Measurements from ENCODE around the gene TM9SF2.

TM9SF2 gene

DNA sequence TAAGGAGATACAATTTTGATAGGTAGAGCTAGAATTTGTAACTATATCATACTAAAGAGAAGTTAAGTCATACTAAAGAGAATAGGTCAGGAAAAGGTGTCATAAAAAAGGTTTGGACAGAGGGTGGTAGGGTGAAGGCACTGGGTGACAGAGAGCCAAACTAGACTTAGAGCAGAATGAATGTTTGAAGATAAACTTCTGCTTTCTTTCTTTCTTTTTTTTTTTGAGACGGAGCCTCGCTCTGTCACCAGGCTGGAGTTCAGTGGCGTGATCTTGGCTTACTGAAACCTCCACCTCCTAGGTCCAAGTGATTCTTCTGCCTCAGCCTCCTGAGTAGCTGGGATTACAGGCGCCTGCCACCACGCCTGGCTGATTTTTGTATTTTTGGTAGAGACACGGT is 44.1 kb downstream of the TM9SF2 start:
- Histone ChIP-seq H3K36me3 (ENCODE audit: control insufficient read depth in 4 of 4, insufficient read depth in 4 of 4, low read length in 3 of 4) (peaks cover 23 to 92% (median 63%) of the 10 kb centered on the region in 4 experiments), H3K9me3 (ENCODE audit: control extremely low read depth in 1 of 5, control insufficient read depth in 4 of 5, insufficient read depth in 2 of 5, low read depth in 1 of 5, low read length in 4 of 5) (no peaks in the 10 kb centered on the region), H3K4me3 (ENCODE audit: control insufficient read depth in 1 of 7, extremely low read depth in 1 of 7, insufficient read depth in 4 of 7, low read depth in 2 of 7, low read length in 6 of 7) (no peak overlapping the region), H3K4me1 (ENCODE audit: control extremely low read depth in 1 of 4, control insufficient read depth in 4 of 4, insufficient read depth in 4 of 4, low read length in 3 of 4) (peaks cover 0 to 3% (median 0%) of the 10 kb centered on the region in 4 experiments), H3K27me3 (replicated peaks in 2 of 5; ENCODE audit: control insufficient read depth in 4 of 5, insufficient read depth in 5 of 5, low read length in 4 of 5) (no peaks in the 10 kb centered on the region), H3K27ac (ENCODE audit: insufficient read depth in 1 of 2, low read depth in 1 of 2, low read length in 2 of 2, poor library complexity in 1 of 2, severe bottlenecking in 2 of 2) (no peak overlapping the region)
- POLR2A ChIA-PET = interaction anchor here (0.6 kb wide), 1 partner anchor 1213 kb away, joined by 4 read pairs; no protein-coding TSS in a partner anchor
- no peak for DNase-seq
- CTCF ChIA-PET = interaction anchor here (1.0 to 2.6 kb wide), 4 partner anchors 11 to 36 kb away, joined by 3 to 9 read pairs (median 4); no protein-coding TSS in a partner anchor
- WGBS (ENCODE audit: insufficient coverage) = 97% methylated on average over 4 of the region's 6 CpGs

DNA sequence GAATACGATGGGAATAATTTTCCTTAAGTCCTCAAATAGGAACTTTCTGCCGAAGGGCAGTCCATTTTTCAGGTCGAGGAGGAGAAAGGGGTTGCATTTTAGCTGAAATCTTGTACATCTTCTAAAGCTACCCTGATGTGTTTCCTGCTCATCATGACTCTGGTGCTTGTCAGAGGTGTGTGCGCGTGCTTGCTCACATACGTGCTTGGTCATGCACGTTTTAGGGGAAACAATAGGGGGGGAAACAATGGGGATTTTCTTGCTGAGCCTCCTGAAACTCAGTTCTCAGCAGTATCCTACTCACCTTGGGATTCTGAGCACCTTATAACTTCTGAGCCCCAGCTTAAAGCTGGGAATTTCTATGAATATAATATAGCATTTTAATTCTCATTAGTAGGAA is 44.7 kb downstream of the TM9SF2 start:
- CTCF ChIA-PET = interaction anchor here (1.0 to 2.6 kb wide), 4 partner anchors 11 to 36 kb away, joined by 3 to 9 read pairs (median 4); no protein-coding TSS in a partner anchor
- H3K36me3 ChIP-seq (ENCODE audit: control insufficient read depth in 4 of 4, insufficient read depth in 4 of 4, low read length in 3 of 4) = peaks cover 25 to 91% (median 61%) of the 10 kb centered on the region in 4 experiments
- peaks cover 0 to 3% (median 0%) of the 10 kb centered on the region in 4 experiments for H3K4me1 ChIP-seq (ENCODE audit: control extremely low read depth in 1 of 4, control insufficient read depth in 4 of 4, insufficient read depth in 4 of 4, low read length in 3 of 4)
- no peak overlapping the region for H3K4me3 ChIP-seq (ENCODE audit: control insufficient read depth in 1 of 7, extremely low read depth in 1 of 7, insufficient read depth in 4 of 7, low read depth in 2 of 7, low read length in 6 of 7)
- POLR2A ChIA-PET = no interaction called here
- DNase-seq = no peak
- no peaks in the 10 kb centered on the region for H3K9me3 ChIP-seq (ENCODE audit: control extremely low read depth in 1 of 5, control insufficient read depth in 4 of 5, insufficient read depth in 2 of 5, low read depth in 1 of 5, low read length in 4 of 5)
- WGBS (ENCODE audit: insufficient coverage) = 96% methylated on average over 5 of the region's 7 CpGs
- no peak overlapping the region for H3K27ac ChIP-seq (ENCODE audit: insufficient read depth in 1 of 2, low read depth in 1 of 2, low read length in 2 of 2, poor library complexity in 1 of 2, severe bottlenecking in 2 of 2)
- no peaks in the 10 kb centered on the region for H3K27me3 ChIP-seq (replicated peaks in 2 of 5; ENCODE audit: control insufficient read depth in 4 of 5, insufficient read depth in 5 of 5, low read length in 4 of 5)

DNA sequence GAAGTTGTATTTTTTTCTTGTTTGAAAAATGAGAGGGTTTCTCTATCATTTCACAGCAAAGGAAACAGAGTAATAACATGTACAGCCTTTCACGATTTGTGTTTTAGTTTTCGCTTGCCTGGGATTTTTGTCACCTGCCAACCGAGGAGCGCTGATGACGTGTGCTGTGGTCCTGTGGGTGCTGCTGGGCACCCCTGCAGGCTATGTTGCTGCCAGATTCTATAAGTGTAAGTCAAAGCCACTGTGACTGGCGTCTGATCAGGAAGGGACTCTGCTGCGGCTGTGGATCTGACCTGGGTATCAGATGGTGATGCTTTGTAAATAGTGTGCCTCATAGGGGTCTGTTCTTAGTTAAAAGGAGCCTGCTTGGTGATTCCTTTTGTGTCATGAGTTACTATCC is 45.6 kb downstream of the TM9SF2 start:
- POLR2A ChIA-PET = no interaction called here
- no peak overlapping the region for H3K4me3 ChIP-seq (ENCODE audit: control insufficient read depth in 1 of 7, extremely low read depth in 1 of 7, insufficient read depth in 4 of 7, low read depth in 2 of 7, low read length in 6 of 7)
- peaks cover 0 to 3% (median 0%) of the 10 kb centered on the region in 4 experiments for H3K4me1 ChIP-seq (ENCODE audit: control extremely low read depth in 1 of 4, control insufficient read depth in 4 of 4, insufficient read depth in 4 of 4, low read length in 3 of 4)
- CTCF ChIA-PET = interaction anchor here (0.8 to 2.6 kb wide), 4 partner anchors 12 to 33 kb away, joined by 3 to 9 read pairs (median 4); no protein-coding TSS in a partner anchor
- peaks cover 26 to 90% (median 65%) of the 10 kb centered on the region in 4 experiments for H3K36me3 ChIP-seq (ENCODE audit: control insufficient read depth in 4 of 4, insufficient read depth in 4 of 4, low read length in 3 of 4)
- WGBS (ENCODE audit: insufficient coverage) = 98% methylated on average over 7 of the region's 7 CpGs
- no peak overlapping the region for H3K27ac ChIP-seq (ENCODE audit: insufficient read depth in 1 of 2, low read depth in 1 of 2, low read length in 2 of 2, poor library complexity in 1 of 2, severe bottlenecking in 2 of 2)
- no peak for DNase-seq
- H3K27me3 ChIP-seq (replicated peaks in 2 of 5; ENCODE audit: control insufficient read depth in 4 of 5, insufficient read depth in 5 of 5, low read length in 4 of 5) = no peaks in the 10 kb centered on the region
- H3K9me3 ChIP-seq (ENCODE audit: control extremely low read depth in 1 of 5, control insufficient read depth in 4 of 5, insufficient read depth in 2 of 5, low read depth in 1 of 5, low read length in 4 of 5) = no peaks in the 10 kb centered on the region

- H3K27ac ChIP-seq (ENCODE audit: insufficient read depth in 1 of 2, low read depth in 1 of 2, low read length in 2 of 2, poor library complexity in 1 of 2, severe bottlenecking in 2 of 2) = no peak overlapping the region
- peaks cover 26 to 84% (median 62%) of the 10 kb centered on the region in 4 experiments for H3K36me3 ChIP-seq (ENCODE audit: control insufficient read depth in 4 of 4, insufficient read depth in 4 of 4, low read length in 3 of 4)
- H3K9me3 ChIP-seq (ENCODE audit: control extremely low read depth in 1 of 5, control insufficient read depth in 4 of 5, insufficient read depth in 2 of 5, low read depth in 1 of 5, low read length in 4 of 5) = no peaks in the 10 kb centered on the region
- H3K27me3 ChIP-seq (replicated peaks in 2 of 5; ENCODE audit: control insufficient read depth in 4 of 5, insufficient read depth in 5 of 5, low read length in 4 of 5) = no peaks in the 10 kb centered on the region
- POLR2A ChIA-PET = no interaction called here
- WGBS (ENCODE audit: insufficient coverage) = 44% methylated on average over 1 of the region's 4 CpGs
- no peak for DNase-seq
- H3K4me1 ChIP-seq (ENCODE audit: control extremely low read depth in 1 of 4, control insufficient read depth in 4 of 4, insufficient read depth in 4 of 4, low read length in 3 of 4) = peaks cover 0 to 3% (median 0%) of the 10 kb centered on the region in 4 experiments
- H3K4me3 ChIP-seq (ENCODE audit: control insufficient read depth in 1 of 7, extremely low read depth in 1 of 7, insufficient read depth in 4 of 7, low read depth in 2 of 7, low read length in 6 of 7) = no peak overlapping the region
- CTCF ChIA-PET = no interaction called here
Observed at GRCh38 chr13:99548448-99548847, 47.2 kb downstream of the TM9SF2 start.

DNA sequence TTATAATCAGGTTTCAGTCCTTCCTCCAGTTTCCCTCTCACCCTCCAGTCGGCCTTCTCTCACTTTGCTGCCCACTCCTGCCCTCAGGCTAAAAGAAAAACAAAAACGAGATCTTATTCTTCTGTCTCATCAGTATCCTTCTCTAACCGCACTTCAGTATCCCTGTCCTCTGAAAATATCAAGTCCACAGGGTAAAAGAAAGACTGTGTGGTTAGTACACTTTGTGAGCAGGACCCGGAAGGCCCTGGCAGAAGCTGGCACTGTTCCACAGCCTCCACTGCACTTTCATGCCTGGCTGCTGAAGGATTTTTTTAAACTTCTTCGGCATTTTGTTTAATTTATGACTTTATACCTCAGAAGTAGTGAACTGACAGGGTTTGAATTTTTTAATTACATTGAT is 51.8 kb downstream of the TM9SF2 start:
- POLR2A ChIA-PET = interaction anchor here (0.5 kb wide), 1 partner anchor 26 kb away, joined by 3 read pairs; no protein-coding TSS in a partner anchor
- no peak for DNase-seq
- 71% methylated on average over 2 of the region's 5 CpGs for WGBS (ENCODE audit: insufficient coverage)
- Histone ChIP-seq H3K4me3 (ENCODE audit: control insufficient read depth in 1 of 7, extremely low read depth in 1 of 7, insufficient read depth in 4 of 7, low read depth in 2 of 7, low read length in 6 of 7) (no peak overlapping the region), H3K27me3 (replicated peaks in 2 of 5; ENCODE audit: control insufficient read depth in 4 of 5, insufficient read depth in 5 of 5, low read length in 4 of 5) (no peaks in the 10 kb centered on the region), H3K4me1 (ENCODE audit: control extremely low read depth in 1 of 4, control insufficient read depth in 4 of 4, insufficient read depth in 4 of 4, low read length in 3 of 4) (peaks cover 0 to under 1% (median 0%) of the 10 kb centered on the region in 4 experiments), H3K36me3 (ENCODE audit: control insufficient read depth in 4 of 4, insufficient read depth in 4 of 4, low read length in 3 of 4) (peaks cover 29 to 84% (median 60%) of the 10 kb centered on the region in 4 experiments), H3K9me3 (ENCODE audit: control extremely low read depth in 1 of 5, control insufficient read depth in 4 of 5, insufficient read depth in 2 of 5, low read depth in 1 of 5, low read length in 4 of 5) (no peaks in the 10 kb centered on the region), H3K27ac (ENCODE audit: insufficient read depth in 1 of 2, low read depth in 1 of 2, low read length in 2 of 2, poor library complexity in 1 of 2, severe bottlenecking in 2 of 2) (no peak overlapping the region)
- CTCF ChIA-PET = interaction anchor here (0.6 to 1.1 kb wide), 3 partner anchors 27 to 116 kb away, joined by 3 to 4 read pairs (median 3); no protein-coding TSS in a partner anchor

GRCh38 chr13:99555149-99555548 is 53.9 kb downstream of the TM9SF2 start:
- H3K4me1 ChIP-seq (ENCODE audit: control extremely low read depth in 1 of 4, control insufficient read depth in 4 of 4, insufficient read depth in 4 of 4, low read length in 3 of 4) = no peaks in the 10 kb centered on the region
- no peak overlapping the region for H3K4me3 ChIP-seq (ENCODE audit: control insufficient read depth in 1 of 7, extremely low read depth in 1 of 7, insufficient read depth in 4 of 7, low read depth in 2 of 7, low read length in 6 of 7)
- POLR2A ChIA-PET = no interaction called here
- H3K27ac ChIP-seq (ENCODE audit: insufficient read depth in 1 of 2, low read depth in 1 of 2, low read length in 2 of 2, poor library complexity in 1 of 2, severe bottlenecking in 2 of 2) = no peak overlapping the region
- no peak for DNase-seq
- CTCF ChIA-PET = no interaction called here
- WGBS (ENCODE audit: insufficient coverage) = no CpG with 5 or more reads among the region's 5 CpGs
- no peaks in the 10 kb centered on the region for H3K27me3 ChIP-seq (replicated peaks in 2 of 5; ENCODE audit: control insufficient read depth in 4 of 5, insufficient read depth in 5 of 5, low read length in 4 of 5)
- peaks cover 27 to 78% (median 59%) of the 10 kb centered on the region in 4 experiments for H3K36me3 ChIP-seq (ENCODE audit: control insufficient read depth in 4 of 4, insufficient read depth in 4 of 4, low read length in 3 of 4)
- no peaks in the 10 kb centered on the region for H3K9me3 ChIP-seq (ENCODE audit: control extremely low read depth in 1 of 5, control insufficient read depth in 4 of 5, insufficient read depth in 2 of 5, low read depth in 1 of 5, low read length in 4 of 5)

DNA sequence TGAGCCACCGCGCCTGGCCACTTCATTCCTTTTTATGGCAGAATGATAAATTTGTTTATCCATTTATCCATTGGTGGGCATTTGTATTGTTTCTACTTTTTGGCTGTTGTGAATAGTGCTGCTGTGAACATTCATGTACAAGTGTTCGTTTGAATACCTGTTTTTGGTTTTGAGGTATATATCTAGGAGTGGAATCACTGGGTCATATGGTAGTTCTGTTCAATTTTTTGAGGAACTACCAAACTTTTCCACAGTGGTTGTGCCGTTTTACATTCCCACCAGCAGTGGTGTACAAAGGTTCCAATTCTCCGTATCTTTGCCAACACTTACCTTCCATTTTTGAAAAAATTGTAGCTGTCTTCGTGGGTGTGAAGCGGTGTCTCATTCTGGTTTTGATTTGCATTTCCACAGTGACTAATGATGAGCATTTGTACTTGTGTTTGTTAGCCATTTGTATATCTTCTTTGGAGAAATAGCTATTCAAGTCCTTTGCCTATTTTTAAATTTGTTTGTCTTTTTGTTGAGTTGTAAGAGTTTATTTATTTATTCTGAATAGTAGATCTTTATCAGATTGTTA is 55.7 kb downstream of the TM9SF2 start:
- H3K9me3 ChIP-seq (ENCODE audit: control extremely low read depth in 1 of 5, control insufficient read depth in 4 of 5, insufficient read depth in 2 of 5, low read depth in 1 of 5, low read length in 4 of 5) = no peaks in the 10 kb centered on the region
- ChIA-PET CTCF (interaction anchor here (0.7 to 1.8 kb wide), 4 partner anchors 22 to 55 kb away, joined by 3 to 4 read pairs (median 3); no protein-coding TSS in a partner anchor), POLR2A (no interaction called here)
- DNase-seq = no peak
- no peak overlapping the region for H3K27ac ChIP-seq (ENCODE audit: insufficient read depth in 1 of 2, low read depth in 1 of 2, low read length in 2 of 2, poor library complexity in 1 of 2, severe bottlenecking in 2 of 2)
- H3K36me3 ChIP-seq (ENCODE audit: control insufficient read depth in 4 of 4, insufficient read depth in 4 of 4, low read length in 3 of 4) = peaks cover 24 to 75% (median 54%) of the 10 kb centered on the region in 4 experiments
- WGBS (ENCODE audit: insufficient coverage) = 80% methylated on average over 1 of the region's 7 CpGs
- no peaks in the 10 kb centered on the region for H3K27me3 ChIP-seq (replicated peaks in 2 of 5; ENCODE audit: control insufficient read depth in 4 of 5, insufficient read depth in 5 of 5, low read length in 4 of 5)
- no peak overlapping the region for H3K4me3 ChIP-seq (ENCODE audit: control insufficient read depth in 1 of 7, extremely low read depth in 1 of 7, insufficient read depth in 4 of 7, low read depth in 2 of 7, low read length in 6 of 7)
- no peaks in the 10 kb centered on the region for H3K4me1 ChIP-seq (ENCODE audit: control extremely low read depth in 1 of 4, control insufficient read depth in 4 of 4, insufficient read depth in 4 of 4, low read length in 3 of 4)
